Neutrophil (primary cell): ENCODE results near the gene USP36.

Experiments
- H3K27ac ChIP-seq: fragments of 200-600 bp; sonication (generic); 2 replicates; pipeline ENCODE4 v1.5.1; 2016; ENCODE audit warnings: mild to moderate bottlenecking, moderate library complexity
- H3K27me3 ChIP-seq: fragments of 200-600 bp; sonication (generic); 2 replicates; pipeline ENCODE4 v1.6.0; 2016; ENCODE audit warnings: mild to moderate bottlenecking
- H3K36me3 ChIP-seq: fragments of 200-600 bp; sonication (generic); 2 replicates; pipeline ENCODE4 v1.5.1; 2017
- H3K4me1 ChIP-seq, 2 experiments: fragments of 200-600 bp in 1 of 2; sonication (generic) in 1 of 2; 1 replicate in 1 of 2; 2 replicates in 1 of 2; pipeline versions ENCODE4 v1.5.1 to v1.6.1; 2013 to 2016; ENCODE audit warnings: low read depth in 1 of 2, low read length in 1 of 2, mild to moderate bottlenecking in 1 of 2, moderate library complexity in 1 of 2; ENCODE audit not compliant: control insufficient read depth in 1 of 2, insufficient read depth in 1 of 2
- H3K4me3 ChIP-seq, 2 experiments: fragments of 200-600 bp in 1 of 2; sonication (generic) in 1 of 2; 1 replicate in 1 of 2; 2 replicates in 1 of 2; pipeline ENCODE4 v1.5.1; 2013 to 2016; ENCODE audit warnings: low read depth in 1 of 2, low read length in 1 of 2, mild to moderate bottlenecking in 1 of 2, moderate library complexity in 1 of 2
- H3K9me3 ChIP-seq: fragments of 200-600 bp; sonication (generic); 2 replicates; pipeline ENCODE4 v1.5.1; 2016
- CTCF ChIP-seq: fragments of 200-600 bp; sonication (generic); IDR thresholded peaks from 2 replicates; pipeline ENCODE4 v1.5.1; 2016; ENCODE audit warnings: antibody characterized with exemption

USP36 gene

DNA sequence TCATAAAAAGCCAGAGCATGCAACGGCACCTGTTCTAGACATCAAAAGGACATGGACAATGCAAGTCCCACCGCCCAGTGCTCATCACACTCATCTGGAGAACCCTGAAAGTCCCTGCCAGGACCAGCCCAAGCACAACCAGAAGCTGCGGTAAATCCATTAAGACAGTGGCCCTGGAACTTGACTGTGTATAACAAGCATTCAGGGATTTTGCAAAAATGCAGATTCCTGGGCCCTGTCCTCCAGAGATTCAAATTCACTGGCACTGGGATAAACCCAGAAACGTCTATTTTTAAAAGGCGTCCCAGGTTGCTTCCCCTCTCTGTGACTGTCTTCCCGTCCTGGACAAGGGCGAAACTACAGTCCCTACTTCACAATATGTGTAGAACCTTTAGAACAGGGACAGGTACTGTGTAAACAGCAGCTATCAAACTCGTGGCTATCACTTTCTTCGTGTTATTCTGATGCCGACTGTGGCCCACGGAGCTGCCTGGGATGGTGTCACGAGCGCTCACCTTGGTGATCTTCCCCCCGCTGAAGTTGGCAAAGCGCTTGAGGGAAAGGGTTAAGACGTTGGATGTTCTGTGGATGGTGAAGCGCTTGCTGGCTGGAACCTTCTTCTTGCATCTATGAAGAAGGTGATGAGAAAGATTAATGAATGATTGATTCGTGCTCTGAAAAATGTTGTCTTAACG lies 22.3 kb downstream of the USP36 start:
- H3K4me1 ChIP-seq = peaks cover 6 to 11% of the 10 kb centered on the region in 2 experiments
- no peak overlapping the region for H3K27ac ChIP-seq
- H3K36me3 ChIP-seq = peaks cover 22% of the 10 kb centered on the region
- H3K4me3 ChIP-seq = no peak overlapping the region
- no peak for TF ChIP-seq CTCF
- no peaks in the 10 kb centered on the region for H3K9me3 ChIP-seq
- no peaks in the 10 kb centered on the region for H3K27me3 ChIP-seq

DNA sequence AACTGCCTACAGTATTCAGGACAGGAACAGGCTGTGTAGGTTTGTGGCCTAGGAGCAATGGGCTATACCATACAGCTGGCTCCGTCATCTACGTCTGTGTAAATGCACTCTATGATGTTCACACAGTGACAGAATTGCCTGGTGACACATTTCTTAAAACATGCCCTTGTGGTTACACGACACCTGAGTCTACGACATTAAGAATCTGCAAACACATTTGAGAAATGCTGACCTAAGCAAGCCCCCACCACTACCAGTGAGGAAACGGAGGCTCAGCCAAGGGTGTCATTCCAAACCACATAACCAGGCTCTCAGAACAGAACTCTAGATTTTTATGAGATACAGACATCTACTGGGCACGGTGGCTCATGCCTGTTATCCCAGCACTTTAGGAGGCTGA lies 23.5 kb downstream of the USP36 start:
- no peaks in the 10 kb centered on the region for H3K27me3 ChIP-seq
- no peak overlapping the region for H3K27ac ChIP-seq
- H3K9me3 ChIP-seq = no peaks in the 10 kb centered on the region
- TF ChIP-seq CTCF = no peak
- peaks cover 26% of the 10 kb centered on the region for H3K36me3 ChIP-seq
- H3K4me1 ChIP-seq = peaks cover 6% of the 10 kb centered on the region in 2 experiments
- no peak overlapping the region for H3K4me3 ChIP-seq

GRCh38 chr17:78815696-78816095 lies 24.9 kb downstream of the USP36 start:
- H3K27ac ChIP-seq = no peak overlapping the region
- H3K27me3 ChIP-seq = no peaks in the 10 kb centered on the region
- peaks cover 14 to 15% of the 10 kb centered on the region in 2 experiments for H3K4me1 ChIP-seq
- TF ChIP-seq CTCF = no peak
- H3K9me3 ChIP-seq = no peaks in the 10 kb centered on the region
- no peak overlapping the region for H3K4me3 ChIP-seq
- H3K36me3 ChIP-seq = peaks cover 26% of the 10 kb centered on the region

DNA sequence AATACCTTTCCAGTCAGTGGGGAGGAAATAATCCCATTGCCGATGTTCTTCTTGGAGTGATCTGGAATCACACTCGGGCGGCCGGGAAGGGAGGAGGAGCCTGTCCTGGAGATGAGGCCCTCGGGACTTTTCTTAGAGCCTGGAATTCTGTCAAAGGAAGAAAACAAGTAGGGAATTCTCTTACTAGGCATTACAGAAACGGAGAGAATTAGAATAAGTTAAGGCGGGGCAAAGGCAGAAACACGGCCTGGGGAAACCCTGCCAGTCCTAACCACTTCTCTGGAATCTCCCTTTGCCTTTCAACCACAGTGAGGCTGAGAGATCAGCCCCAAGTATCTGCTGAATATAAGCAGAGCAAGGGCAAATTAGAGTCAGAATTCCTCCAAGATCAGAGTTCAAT lies 27.8 kb downstream of the USP36 start:
- no peak for TF ChIP-seq CTCF
- Histone ChIP-seq H3K4me1 (peaks cover 9 to 11% of the 10 kb centered on the region in 2 experiments), H3K27ac (no peak overlapping the region), H3K36me3 (peaks cover 23% of the 10 kb centered on the region), H3K9me3 (no peaks in the 10 kb centered on the region), H3K4me3 (no peak overlapping the region), H3K27me3 (no peaks in the 10 kb centered on the region)

DNA sequence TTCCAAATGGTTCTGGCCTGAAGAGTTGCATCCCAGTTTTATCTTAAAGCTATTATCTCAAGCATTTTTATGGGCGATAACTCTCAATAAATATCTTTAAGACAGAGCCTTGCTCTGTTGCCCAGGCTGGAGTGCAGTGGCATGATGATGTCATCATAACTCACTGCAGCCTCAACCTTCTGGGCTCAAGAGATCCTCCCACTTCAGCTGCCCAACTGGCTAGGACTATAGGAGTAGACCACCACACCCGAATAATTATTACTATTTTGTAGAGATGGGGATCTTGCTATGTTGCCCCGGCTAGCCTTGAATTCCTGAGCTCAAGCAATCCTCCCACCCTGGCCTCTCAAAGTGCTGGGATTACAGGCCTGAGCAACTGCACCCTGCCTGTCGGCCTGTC lies 32.5 kb downstream of the USP36 start:
- Histone ChIP-seq H3K4me3 (no peak overlapping the region), H3K9me3 (no peaks in the 10 kb centered on the region), H3K36me3 (peaks cover 16% of the 10 kb centered on the region), H3K27ac (no peak overlapping the region), H3K27me3 (no peaks in the 10 kb centered on the region), H3K4me1 (peaks cover 18 to 20% of the 10 kb centered on the region in 2 experiments)
- TF ChIP-seq CTCF = no peak
